Measurements from ENCODE around the gene EID3.

DNA sequence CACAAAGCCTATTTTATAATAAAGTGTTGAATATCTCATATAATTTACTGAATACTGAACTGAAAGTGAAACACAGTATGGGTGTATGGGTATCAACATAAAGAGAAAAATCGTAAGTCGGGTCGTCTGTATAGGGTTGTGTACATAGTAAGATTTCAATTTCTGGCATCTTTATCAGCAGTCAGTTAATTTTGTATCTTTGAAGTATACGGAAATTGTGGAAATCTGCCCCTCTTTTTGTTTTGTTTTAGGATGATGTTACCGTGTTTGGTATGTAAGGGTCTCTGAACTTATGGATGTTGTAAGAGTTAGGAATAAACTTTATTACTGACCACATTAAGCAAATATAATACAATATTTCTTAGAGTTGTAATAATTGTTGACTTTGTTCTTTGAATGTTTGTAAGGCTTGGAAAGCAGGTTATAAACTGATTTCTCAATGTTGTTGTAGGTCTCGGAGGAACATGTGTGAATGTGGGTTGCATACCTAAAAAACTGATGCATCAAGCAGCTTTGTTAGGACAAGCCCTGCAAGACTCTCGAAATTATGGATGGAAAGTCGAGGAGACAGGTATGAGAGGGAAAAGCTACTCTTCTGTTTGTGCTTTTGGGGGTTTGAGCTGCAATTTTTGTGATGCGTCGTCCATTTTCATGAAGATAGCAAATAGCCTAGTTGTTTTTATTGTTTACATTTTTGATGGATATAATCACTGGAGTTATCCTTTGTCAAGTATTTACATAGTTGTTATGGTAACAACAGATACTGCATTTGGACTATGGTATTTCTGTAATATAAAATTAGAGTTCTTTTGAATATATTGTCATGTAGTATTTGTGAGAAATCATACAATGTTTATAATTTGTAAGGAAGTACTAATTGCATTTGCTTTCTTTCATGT, 12.0 kb downstream of the EID3 start:
- TF ChIP-seq POLR2A (IDR thresholded peaks at IDR 0.05; ENCODE audit: control extremely low read depth in 1 of 2, low read depth in 2 of 2, low read length in 2 of 2) (no peak), EZH2 (IDR thresholded peaks at IDR 0.05; ENCODE audit: low read depth, low read length, severe bottlenecking) (no peak), SIX5 (IDR thresholded peaks at IDR 0.05; ENCODE audit: low read depth, low read length) (no peak), NANOG (IDR thresholded peaks at IDR 0.05; ENCODE audit: insufficient read depth, low read depth, low read length, poor library complexity, severe bottlenecking) (no peak)
